HL-60 (cell line): ENCODE results near the gene SLC6A13.

Source experiments
- DNase-seq, 2 experiments: peaks; one replicate each; pipeline ENCODE4 v3.0.0-alpha.2; 2010 to 2020; ENCODE audit warnings: low read depth in 1 of 2, low spot score in 1 of 2
- H3K27ac ChIP-seq: fragments of 250-450 bp; sonication (Bioruptor Pico); replicated peaks from 2 replicates; pipeline ENCODE4 v1.5.1; 2020; ENCODE audit warnings: mild to moderate bottlenecking, moderate library complexity
- H3K27me3 ChIP-seq: fragments of 250-450 bp; sonication (Bioruptor Pico); 2 replicates; pipeline ENCODE4 v1.5.1; 2021; ENCODE audit warnings: mild to moderate bottlenecking, moderate library complexity; ENCODE audit not compliant: insufficient read depth, poor library complexity, severe bottlenecking
- H3K4me3 ChIP-seq: replicated peaks from 2 replicates; pipeline ENCODE4 v1.5.1; 2011; ENCODE audit warnings: mild to moderate bottlenecking, control low read depth, low read length; ENCODE audit not compliant: insufficient read depth
- GABPA ChIP-seq: IDR thresholded peaks from 2 replicates; pipeline ENCODE4 v1.6.1; 2012; ENCODE audit warnings: low read depth
- POLR2AphosphoS5 ChIP-seq: IDR thresholded peaks from 2 replicates; pipeline ENCODE4 v1.6.1; 2012; ENCODE audit warnings: low read depth
- SPI1 ChIP-seq: IDR thresholded peaks from 2 replicates; pipeline ENCODE4 v1.6.1; 2012; ENCODE audit warnings: low read depth, mild to moderate bottlenecking, borderline replicate concordance
- TF ChIP-seq, protein P1 (sequence below): IDR thresholded peaks from 2 replicates; pipeline ENCODE4 v1.6.1; 2012; ENCODE audit warnings: low read depth; ENCODE audit not compliant: insufficient replicate concordance
- TF ChIP-seq, protein P2 (sequence below): IDR thresholded peaks from one replicate; pipeline ENCODE4 v1.5.1; 2011; ENCODE audit warnings: low read length, control low read depth, inconsistent platforms; ENCODE audit not compliant: insufficient read depth

The SLC6A13 gene

DNA sequence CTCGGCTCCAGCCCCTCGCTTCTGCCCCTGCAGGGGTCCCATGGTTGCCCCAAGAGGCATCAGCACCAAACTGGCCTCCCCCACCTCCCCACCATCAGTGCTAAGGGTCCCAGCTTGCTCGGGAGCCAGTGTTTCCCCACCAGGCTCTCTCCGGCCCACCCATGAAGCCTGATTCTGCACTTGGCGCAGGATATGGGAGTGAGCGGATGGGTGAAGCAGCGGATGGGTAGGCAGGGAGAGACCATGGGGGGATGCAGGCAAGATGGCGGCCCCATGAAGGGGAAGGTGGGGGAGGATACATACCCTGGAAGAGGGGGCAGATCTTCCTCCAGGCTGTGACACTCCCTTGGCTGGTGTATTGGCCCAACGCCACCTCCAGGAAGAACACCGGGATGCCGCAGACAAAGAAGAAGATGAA, 58.4 kb downstream of the SLC6A13 start:
- DNase-seq = no peak
- Histone ChIP-seq H3K4me3 (no peak overlapping the region), H3K27ac (no peak overlapping the region), H3K27me3 (peaks cover 14% of the 10 kb centered on the region)
- TF ChIP-seq POLR2AphosphoS5 (no peak), GABPA (no peak), SPI1 (no peak)
- TF ChIP-seq, protein P1, sequence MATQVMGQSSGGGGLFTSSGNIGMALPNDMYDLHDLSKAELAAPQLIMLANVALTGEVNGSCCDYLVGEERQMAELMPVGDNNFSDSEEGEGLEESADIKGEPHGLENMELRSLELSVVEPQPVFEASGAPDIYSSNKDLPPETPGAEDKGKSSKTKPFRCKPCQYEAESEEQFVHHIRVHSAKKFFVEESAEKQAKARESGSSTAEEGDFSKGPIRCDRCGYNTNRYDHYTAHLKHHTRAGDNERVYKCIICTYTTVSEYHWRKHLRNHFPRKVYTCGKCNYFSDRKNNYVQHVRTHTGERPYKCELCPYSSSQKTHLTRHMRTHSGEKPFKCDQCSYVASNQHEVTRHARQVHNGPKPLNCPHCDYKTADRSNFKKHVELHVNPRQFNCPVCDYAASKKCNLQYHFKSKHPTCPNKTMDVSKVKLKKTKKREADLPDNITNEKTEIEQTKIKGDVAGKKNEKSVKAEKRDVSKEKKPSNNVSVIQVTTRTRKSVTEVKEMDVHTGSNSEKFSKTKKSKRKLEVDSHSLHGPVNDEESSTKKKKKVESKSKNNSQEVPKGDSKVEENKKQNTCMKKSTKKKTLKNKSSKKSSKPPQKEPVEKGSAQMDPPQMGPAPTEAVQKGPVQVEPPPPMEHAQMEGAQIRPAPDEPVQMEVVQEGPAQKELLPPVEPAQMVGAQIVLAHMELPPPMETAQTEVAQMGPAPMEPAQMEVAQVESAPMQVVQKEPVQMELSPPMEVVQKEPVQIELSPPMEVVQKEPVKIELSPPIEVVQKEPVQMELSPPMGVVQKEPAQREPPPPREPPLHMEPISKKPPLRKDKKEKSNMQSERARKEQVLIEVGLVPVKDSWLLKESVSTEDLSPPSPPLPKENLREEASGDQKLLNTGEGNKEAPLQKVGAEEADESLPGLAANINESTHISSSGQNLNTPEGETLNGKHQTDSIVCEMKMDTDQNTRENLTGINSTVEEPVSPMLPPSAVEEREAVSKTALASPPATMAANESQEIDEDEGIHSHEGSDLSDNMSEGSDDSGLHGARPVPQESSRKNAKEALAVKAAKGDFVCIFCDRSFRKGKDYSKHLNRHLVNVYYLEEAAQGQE = no peak
- TF ChIP-seq, protein P2, sequence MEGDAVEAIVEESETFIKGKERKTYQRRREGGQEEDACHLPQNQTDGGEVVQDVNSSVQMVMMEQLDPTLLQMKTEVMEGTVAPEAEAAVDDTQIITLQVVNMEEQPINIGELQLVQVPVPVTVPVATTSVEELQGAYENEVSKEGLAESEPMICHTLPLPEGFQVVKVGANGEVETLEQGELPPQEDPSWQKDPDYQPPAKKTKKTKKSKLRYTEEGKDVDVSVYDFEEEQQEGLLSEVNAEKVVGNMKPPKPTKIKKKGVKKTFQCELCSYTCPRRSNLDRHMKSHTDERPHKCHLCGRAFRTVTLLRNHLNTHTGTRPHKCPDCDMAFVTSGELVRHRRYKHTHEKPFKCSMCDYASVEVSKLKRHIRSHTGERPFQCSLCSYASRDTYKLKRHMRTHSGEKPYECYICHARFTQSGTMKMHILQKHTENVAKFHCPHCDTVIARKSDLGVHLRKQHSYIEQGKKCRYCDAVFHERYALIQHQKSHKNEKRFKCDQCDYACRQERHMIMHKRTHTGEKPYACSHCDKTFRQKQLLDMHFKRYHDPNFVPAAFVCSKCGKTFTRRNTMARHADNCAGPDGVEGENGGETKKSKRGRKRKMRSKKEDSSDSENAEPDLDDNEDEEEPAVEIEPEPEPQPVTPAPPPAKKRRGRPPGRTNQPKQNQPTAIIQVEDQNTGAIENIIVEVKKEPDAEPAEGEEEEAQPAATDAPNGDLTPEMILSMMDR = no peak

DNA sequence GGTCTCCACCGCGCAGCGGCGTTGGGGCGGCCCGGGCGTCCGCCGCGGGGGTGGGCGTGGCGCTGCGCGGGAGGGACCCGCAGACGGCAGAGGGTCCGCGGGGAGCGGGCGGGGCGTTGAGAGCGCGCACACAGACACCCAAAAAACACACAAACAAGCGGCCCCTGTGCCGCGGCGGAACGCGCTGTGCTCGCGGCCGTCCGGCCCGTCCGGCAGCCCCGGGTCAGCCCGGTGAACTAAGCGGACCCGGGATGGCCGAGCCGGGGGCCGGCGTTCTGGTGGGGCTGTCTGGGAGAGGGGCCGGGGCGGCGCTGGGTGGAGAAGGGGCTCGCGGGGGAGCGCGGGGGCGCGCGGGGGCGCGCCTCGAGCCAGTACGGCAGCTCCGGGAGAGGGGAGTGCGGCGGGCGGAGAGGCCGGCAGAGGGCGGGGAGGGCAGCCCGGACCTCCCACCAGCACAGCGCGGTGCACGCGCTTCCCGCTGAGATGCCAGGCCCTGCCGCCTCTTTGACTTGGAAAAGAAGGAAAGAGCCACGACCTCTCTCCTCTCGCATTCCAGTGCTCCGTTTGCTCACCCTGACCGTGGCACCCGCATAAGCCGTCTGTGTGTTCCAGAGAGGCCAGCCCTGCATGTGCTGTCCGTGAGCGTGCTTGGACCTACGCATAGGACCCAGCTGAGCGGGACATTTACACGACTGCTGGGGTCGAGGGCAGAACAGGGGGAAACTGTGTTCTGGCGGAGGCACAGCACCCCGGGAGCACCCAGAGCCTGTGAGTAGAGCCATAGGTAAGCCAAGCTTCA, 59.0 kb downstream of the SLC6A13 start:
- TF ChIP-seq, protein P1 = no peak
- TF ChIP-seq, protein P2 = no peak
- TF ChIP-seq POLR2AphosphoS5 (no peak), GABPA (no peak), SPI1 (no peak)
- Histone ChIP-seq H3K27me3 (peaks cover 14% of the 10 kb centered on the region), H3K4me3 (no peak overlapping the region), H3K27ac (no peak overlapping the region)
- DNase-seq = no peak

DNA sequence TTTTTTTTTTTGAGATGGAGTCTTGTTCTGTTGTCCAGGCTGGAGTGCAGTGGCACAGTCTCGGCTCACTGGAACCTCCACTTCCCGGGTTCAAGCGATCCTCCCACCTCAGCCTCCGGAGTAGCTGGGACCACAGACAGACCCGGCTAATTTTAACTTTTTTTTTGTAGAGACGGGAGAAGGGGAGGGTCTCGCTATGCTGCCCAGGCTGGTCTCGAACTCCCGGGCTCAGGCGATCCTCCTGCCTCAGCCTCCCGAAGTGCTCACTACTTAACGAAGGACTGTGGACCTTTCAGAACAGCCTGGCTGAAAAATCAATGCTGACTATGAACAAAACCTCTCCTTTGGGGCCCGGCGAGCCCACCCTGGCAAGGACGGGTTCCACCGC, 59.6 kb downstream of the SLC6A13 start:
- DNase-seq = no peak
- Histone ChIP-seq H3K27me3 (peaks cover 14% of the 10 kb centered on the region), H3K27ac (no peak overlapping the region), H3K4me3 (no peak overlapping the region)
- TF ChIP-seq GABPA = no peak
- TF ChIP-seq, protein P1 = no peak
- no peak for TF ChIP-seq SPI1
- no peak for TF ChIP-seq POLR2AphosphoS5
- TF ChIP-seq, protein P2 = no peak
